Fibroblast of lung (primary cell): ENCODE data around the gene NUBPL. TPM values are rescaled to one million over a fixed set of nuclear protein-coding genes. Genes with fewer than 3 reads are reported as not detected.

Experiments used
- DNase-seq, 2 donors: peaks; one replicate each; pipeline versions ENCODE4 v3.0.0 to v3.0.0-alpha.2; 2010; ENCODE audit warnings: low read depth in 2 of 2
- H2AFZ ChIP-seq: 2 replicates; pipeline ENCODE4 v1.5.1; 2012; ENCODE audit warnings: low read length, control low read depth, inconsistent platforms
- H3K27ac ChIP-seq: 2 replicates; pipeline ENCODE4 v1.5.1; 2011; ENCODE audit warnings: low read length, control low read depth; ENCODE audit not compliant: insufficient read depth
- H3K27me3 ChIP-seq: 2 replicates; pipeline ENCODE4 v1.5.1; 2011; ENCODE audit warnings: mild to moderate bottlenecking, low read length; ENCODE audit not compliant: control insufficient read depth, insufficient read depth
- H3K36me3 ChIP-seq: 2 replicates; pipeline ENCODE4 v1.5.1; 2011; ENCODE audit warnings: low read length; ENCODE audit not compliant: control insufficient read depth, insufficient read depth
- H3K4me1 ChIP-seq: 2 replicates; pipeline ENCODE4 v1.5.1; 2011; ENCODE audit warnings: low read length; ENCODE audit not compliant: control insufficient read depth, insufficient read depth; ENCODE audit errors: extremely low read depth
- H3K4me2 ChIP-seq: 2 replicates; pipeline ENCODE4 v1.5.1; 2011; ENCODE audit warnings: low read length, control low read depth; ENCODE audit not compliant: insufficient read depth; ENCODE audit errors: extremely low read depth
- H3K4me3 ChIP-seq, 4 experiments: fragments of 200-600 bp in 1 of 4; sonication (generic) in 1 of 4; replicated peaks in 1 of 4; 2 replicates each; pipeline ENCODE4 v1.5.1; 2011 to 2016; ENCODE audit warnings: low read length in 4 of 4, low read depth in 3 of 4, mild to moderate bottlenecking in 3 of 4, control low read depth in 2 of 4, inconsistent platforms in 1 of 4, mixed read lengths in 1 of 4; ENCODE audit not compliant: insufficient read depth in 1 of 4; ENCODE audit errors: control extremely low read depth in 1 of 4
- H3K79me2 ChIP-seq: 2 replicates; pipeline ENCODE4 v1.5.1; 2012; ENCODE audit warnings: mild to moderate bottlenecking, low read length, inconsistent platforms; ENCODE audit not compliant: control insufficient read depth, insufficient read depth
- H3K9ac ChIP-seq: 2 replicates; pipeline ENCODE4 v1.5.1; 2011; ENCODE audit warnings: mild to moderate bottlenecking, low read length, control low read depth; ENCODE audit not compliant: insufficient read depth
- H3K9me3 ChIP-seq: 2 replicates; pipeline ENCODE4 v1.5.1; 2012; ENCODE audit warnings: low read depth, low read length; ENCODE audit not compliant: control insufficient read depth, insufficient read depth
- H4K20me1 ChIP-seq: 2 replicates; pipeline ENCODE4 v1.5.1; 2011; ENCODE audit warnings: low read length; ENCODE audit not compliant: control insufficient read depth, insufficient read depth; ENCODE audit errors: extremely low read depth
- EZH2 ChIP-seq: IDR thresholded peaks from 2 replicates; pipeline ENCODE4 v1.5.1; 2012; ENCODE audit warnings: low read length, control low read depth, mild to moderate bottlenecking; ENCODE audit errors: missing control alignments
- polyA plus RNA-seq, 2 donors: library from polyadenylated mRNA; depleted of rRNA in 1 of 2; stranded (reverse) in 1 of 2; unstranded in 1 of 2; fragments of >200 nt; gene quantifications; 2 replicates each; pipeline ENCODE4 v1.2.1, GENCODE V29; 2011 to 2012; ENCODE audit warnings: missing spikeins in 1 of 2
- total RNA-seq: library from RNA; depleted of rRNA; stranded (reverse); fragments of >200 nt; gene quantifications from 2 replicates; pipeline ENCODE4 v1.2.1, GENCODE V29; 2014
- TF ChIP-seq, protein P1 (sequence below), 2 donors: IDR thresholded peaks in 1 of 2; conservative IDR thresholded peaks in 1 of 2; 1 replicate in 1 of 2; 2 replicates in 1 of 2; pipeline ENCODE4 v1.5.1; 2011 to 2012; ENCODE audit warnings: low read length in 2 of 2, control low read depth in 1 of 2, inconsistent platforms in 1 of 2, low read depth in 1 of 2, mild to moderate bottlenecking in 1 of 2

The NUBPL gene
- total and polyA plus RNA-seq, 2 donors (not counting 1 experiment from before 2014, with no cell fraction given), result 9.0 to 10.7 TPM

DNA sequence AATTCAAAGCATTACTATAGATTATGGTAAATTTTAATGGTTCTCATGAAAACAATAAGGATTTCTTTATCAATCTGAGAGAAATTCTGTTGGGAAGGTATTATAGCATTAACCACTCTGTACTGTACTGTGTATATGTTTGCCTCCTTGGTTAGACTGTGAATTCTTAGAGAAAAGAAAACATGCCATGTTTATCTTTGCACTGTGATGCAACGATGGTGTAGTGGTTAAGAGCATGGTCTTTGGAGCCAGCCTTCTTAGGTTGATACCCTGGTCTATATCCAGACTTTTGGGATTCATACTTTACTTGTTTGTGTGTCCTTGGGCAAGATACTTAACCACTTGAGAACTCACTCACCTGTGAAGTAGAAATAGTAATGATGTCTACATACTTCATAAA lies 32.2 kb upstream of the NUBPL start:
- Histone ChIP-seq H3K4me1 (peaks cover 2% of the 10 kb centered on the region), H3K27me3 (no peaks in the 10 kb centered on the region), H3K27ac (no peak overlapping the region), H3K9me3 (no peaks in the 10 kb centered on the region), H3K79me2 (no peaks in the 10 kb centered on the region), H4K20me1 (no peaks in the 10 kb centered on the region), H3K4me2 (no peak overlapping the region), H3K36me3 (no peaks in the 10 kb centered on the region), H3K4me3 (no peak overlapping the region), H2AFZ (no peak overlapping the region), H3K9ac (no peak overlapping the region)
- peak in 1 of 2 donors; percentile 12 for DNase-seq
- no peak for TF ChIP-seq EZH2
- TF ChIP-seq, protein P1, sequence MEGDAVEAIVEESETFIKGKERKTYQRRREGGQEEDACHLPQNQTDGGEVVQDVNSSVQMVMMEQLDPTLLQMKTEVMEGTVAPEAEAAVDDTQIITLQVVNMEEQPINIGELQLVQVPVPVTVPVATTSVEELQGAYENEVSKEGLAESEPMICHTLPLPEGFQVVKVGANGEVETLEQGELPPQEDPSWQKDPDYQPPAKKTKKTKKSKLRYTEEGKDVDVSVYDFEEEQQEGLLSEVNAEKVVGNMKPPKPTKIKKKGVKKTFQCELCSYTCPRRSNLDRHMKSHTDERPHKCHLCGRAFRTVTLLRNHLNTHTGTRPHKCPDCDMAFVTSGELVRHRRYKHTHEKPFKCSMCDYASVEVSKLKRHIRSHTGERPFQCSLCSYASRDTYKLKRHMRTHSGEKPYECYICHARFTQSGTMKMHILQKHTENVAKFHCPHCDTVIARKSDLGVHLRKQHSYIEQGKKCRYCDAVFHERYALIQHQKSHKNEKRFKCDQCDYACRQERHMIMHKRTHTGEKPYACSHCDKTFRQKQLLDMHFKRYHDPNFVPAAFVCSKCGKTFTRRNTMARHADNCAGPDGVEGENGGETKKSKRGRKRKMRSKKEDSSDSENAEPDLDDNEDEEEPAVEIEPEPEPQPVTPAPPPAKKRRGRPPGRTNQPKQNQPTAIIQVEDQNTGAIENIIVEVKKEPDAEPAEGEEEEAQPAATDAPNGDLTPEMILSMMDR (conservative IDR thresholded peaks at IDR 0.05 in 1 of 2, IDR thresholded peaks at IDR 0.05 in 1 of 2; ENCODE audit: low read depth in 1 of 2, low read length in 2 of 2), result no peak

DNA sequence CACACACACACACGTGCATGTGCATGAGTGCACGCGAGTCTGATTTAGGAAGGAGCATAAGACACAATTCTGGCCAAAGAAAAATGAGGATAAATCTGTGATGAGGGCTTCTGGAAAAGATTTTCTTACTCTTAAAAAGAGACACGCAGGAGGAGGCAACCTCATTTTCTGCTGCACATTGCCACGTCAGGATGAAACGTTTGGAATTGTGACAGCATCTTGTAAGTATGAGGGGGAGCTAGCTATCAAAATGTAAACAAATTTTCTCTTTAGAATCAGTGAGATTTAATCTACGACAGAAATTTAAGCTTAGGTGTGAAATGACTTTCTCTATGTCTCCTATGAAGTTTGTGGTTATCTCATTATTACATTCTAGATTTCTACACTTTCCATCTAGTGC lies 31.1 kb upstream of the NUBPL start:
- Histone ChIP-seq H3K4me1 (peaks cover 2% of the 10 kb centered on the region), H3K36me3 (no peaks in the 10 kb centered on the region), H3K27me3 (no peaks in the 10 kb centered on the region), H3K4me3 (no peak overlapping the region), H3K4me2 (no peak overlapping the region), H3K9me3 (no peaks in the 10 kb centered on the region), H3K27ac (no peak overlapping the region), H4K20me1 (no peaks in the 10 kb centered on the region), H3K9ac (no peak overlapping the region), H2AFZ (peak overlapping the region; percentile 40), H3K79me2 (no peaks in the 10 kb centered on the region)
- TF ChIP-seq EZH2, result no peak
- TF ChIP-seq, protein P1 (conservative IDR thresholded peaks at IDR 0.05 in 1 of 2, IDR thresholded peaks at IDR 0.05 in 1 of 2; ENCODE audit: low read depth in 1 of 2, low read length in 2 of 2), result no peak
- peak; percentile 9 to 10 for DNase-seq

DNA sequence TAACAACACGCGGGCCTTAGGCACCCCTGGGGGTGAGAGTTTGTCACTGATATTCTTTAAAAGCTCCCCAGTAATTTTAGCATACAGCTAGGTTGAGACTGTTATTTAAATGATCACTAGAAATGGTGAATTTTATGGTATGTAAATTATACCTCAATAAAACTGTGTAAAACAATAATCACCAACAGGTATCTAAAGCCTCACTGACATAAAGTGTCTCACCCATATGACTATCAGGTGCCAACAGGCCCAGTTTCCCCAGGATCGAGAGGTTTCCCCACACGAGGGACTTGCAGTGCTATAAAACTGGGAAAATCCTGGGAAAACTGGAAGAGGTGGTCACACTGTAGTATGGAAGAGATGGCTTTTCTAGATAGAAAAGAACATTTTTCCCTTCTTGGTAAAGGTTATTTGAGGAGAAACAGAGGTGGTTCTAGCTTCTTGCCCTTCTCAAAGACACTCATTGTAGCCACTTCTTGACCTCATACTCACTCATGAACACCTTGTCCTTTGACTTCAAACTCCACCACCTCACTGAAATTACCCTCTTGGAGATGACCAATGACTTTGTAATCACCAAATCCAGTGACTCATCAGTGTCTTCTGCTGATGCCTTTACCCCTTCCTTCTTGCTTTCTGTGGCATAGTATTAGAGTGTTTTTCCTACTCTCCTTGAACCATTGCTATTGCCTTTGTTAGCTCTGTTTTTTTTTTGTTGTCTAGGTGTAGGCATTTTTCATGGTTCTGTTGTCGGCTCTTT lies 24.8 kb upstream of the NUBPL start:
- Histone ChIP-seq H4K20me1 (no peaks in the 10 kb centered on the region), H3K4me3 (no peak overlapping the region), H3K9ac (no peak overlapping the region), H3K27ac (no peak overlapping the region), H3K79me2 (no peaks in the 10 kb centered on the region), H3K4me2 (no peak overlapping the region), H3K9me3 (no peaks in the 10 kb centered on the region), H3K36me3 (no peaks in the 10 kb centered on the region), H3K27me3 (peaks cover 2% of the 10 kb centered on the region), H3K4me1 (no peaks in the 10 kb centered on the region), H2AFZ (no peak overlapping the region)
- TF ChIP-seq, protein P1 (conservative IDR thresholded peaks at IDR 0.05 in 1 of 2, IDR thresholded peaks at IDR 0.05 in 1 of 2; ENCODE audit: low read depth in 1 of 2, low read length in 2 of 2), result no peak
- TF ChIP-seq EZH2, result no peak
- DNase-seq, result no peak
